Fibroblast of the conjunctiva (primary cell): ENCODE results near the gene RFTN1.

ENCODE experiments used
- DNase-seq: peaks from one replicate; pipeline ENCODE4 v3.0.0-alpha.2; 2010; ENCODE audit warnings: low read depth

RFTN1 gene

GRCh38 chr3:16433701-16434151 is 79.8 kb downstream of the RFTN1 start:
- no peak for DNase-seq

GRCh38 chr3:16432714-16433113 is 80.8 kb downstream of the RFTN1 start:
- DNase-seq = no peak

GRCh38 chr3:16430717-16431630 is 82.5 kb downstream of the RFTN1 start:
- no peak for DNase-seq

- DNase-seq = no peak
Observed at GRCh38 chr3:16429086-16429485, 84.4 kb downstream of the RFTN1 start.

GRCh38 chr3:16428612-16429011 is 84.9 kb downstream of the RFTN1 start:
- DNase-seq = no peak

GRCh38 chr3:16427103-16427965 is 86.2 kb downstream of the RFTN1 start:
- peak; percentile 92 for DNase-seq

- DNase-seq = no peak
Observed at GRCh38 chr3:16426665-16427064, 86.8 kb downstream of the RFTN1 start.

GRCh38 chr3:16426029-16426400 is 87.5 kb downstream of the RFTN1 start:
- no peak for DNase-seq

- no peak for DNase-seq
Observed at GRCh38 chr3:16425398-16426028, 88.0 kb downstream of the RFTN1 start.

GRCh38 chr3:16423947-16424673 is 89.4 kb downstream of the RFTN1 start:
- no peak for DNase-seq

- DNase-seq = no peak
Observed at GRCh38 chr3:16423298-16423697, 90.2 kb downstream of the RFTN1 start.

- no peak for DNase-seq
Observed at GRCh38 chr3:16419640-16420241, 93.8 kb downstream of the RFTN1 start.

- DNase-seq = no peak
Observed at GRCh38 chr3:16417945-16418739, 95.4 kb downstream of the RFTN1 start.

GRCh38 chr3:16415911-16416476 is 97.5 kb downstream of the RFTN1 start:
- no peak for DNase-seq

GRCh38 chr3:16413321-16413720 is 100.2 kb downstream of the RFTN1 start:
- DNase-seq = no peak

GRCh38 chr3:16412192-16412800 is 101.2 kb downstream of the RFTN1 start:
- DNase-seq = no peak

GRCh38 chr3:16411441-16411840 is 102.1 kb downstream of the RFTN1 start:
- DNase-seq = no peak

- DNase-seq = no peak
Observed at GRCh38 chr3:16410659-16411058, 102.8 kb downstream of the RFTN1 start.

- no peak for DNase-seq
Observed at GRCh38 chr3:16409032-16409431, 104.5 kb downstream of the RFTN1 start.

- DNase-seq = no peak
Observed at GRCh38 chr3:16407366-16407765, 106.1 kb downstream of the RFTN1 start.
